WI38 (cell line): ENCODE results near the gene CBFA2T3.

Experiments
- H3K4me3 ChIP-seq: 2 replicates; pipeline ENCODE4 v1.5.1; 2011; ENCODE audit warnings: low read depth, mild to moderate bottlenecking, control low read depth, low read length
- TF ChIP-seq, protein P1 (sequence below): IDR thresholded peaks from 2 replicates; pipeline ENCODE4 v1.5.1; 2012; ENCODE audit warnings: low read depth, mild to moderate bottlenecking, control low read depth, low read length

The CBFA2T3 gene

GRCh38 chr16:88938119-88938776 lies 38.8 kb downstream of the CBFA2T3 start:
- no peak overlapping the region for H3K4me3 ChIP-seq

DNA sequence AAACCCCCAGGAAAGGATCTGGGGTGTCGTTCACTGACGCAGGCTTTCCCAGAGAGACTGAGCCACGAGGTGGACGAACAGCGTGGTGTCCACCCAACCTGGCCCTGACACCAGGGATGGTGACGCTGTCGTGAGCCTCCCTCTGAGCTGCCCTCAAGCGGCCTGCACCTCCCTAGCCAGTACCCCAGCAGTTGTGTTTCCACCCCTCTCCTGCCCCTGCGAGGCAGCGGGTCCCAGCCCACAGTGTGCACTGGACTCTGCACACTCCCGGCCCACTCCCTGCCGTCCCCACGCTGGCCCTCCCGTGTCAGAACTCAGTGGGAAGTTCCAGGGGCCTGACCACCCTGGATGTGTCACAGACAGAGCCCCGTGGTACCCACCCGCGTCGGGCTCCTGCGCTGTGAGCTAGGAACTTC lies 39.8 kb downstream of the CBFA2T3 start:
- no peak overlapping the region for H3K4me3 ChIP-seq
- TF ChIP-seq, protein P1, sequence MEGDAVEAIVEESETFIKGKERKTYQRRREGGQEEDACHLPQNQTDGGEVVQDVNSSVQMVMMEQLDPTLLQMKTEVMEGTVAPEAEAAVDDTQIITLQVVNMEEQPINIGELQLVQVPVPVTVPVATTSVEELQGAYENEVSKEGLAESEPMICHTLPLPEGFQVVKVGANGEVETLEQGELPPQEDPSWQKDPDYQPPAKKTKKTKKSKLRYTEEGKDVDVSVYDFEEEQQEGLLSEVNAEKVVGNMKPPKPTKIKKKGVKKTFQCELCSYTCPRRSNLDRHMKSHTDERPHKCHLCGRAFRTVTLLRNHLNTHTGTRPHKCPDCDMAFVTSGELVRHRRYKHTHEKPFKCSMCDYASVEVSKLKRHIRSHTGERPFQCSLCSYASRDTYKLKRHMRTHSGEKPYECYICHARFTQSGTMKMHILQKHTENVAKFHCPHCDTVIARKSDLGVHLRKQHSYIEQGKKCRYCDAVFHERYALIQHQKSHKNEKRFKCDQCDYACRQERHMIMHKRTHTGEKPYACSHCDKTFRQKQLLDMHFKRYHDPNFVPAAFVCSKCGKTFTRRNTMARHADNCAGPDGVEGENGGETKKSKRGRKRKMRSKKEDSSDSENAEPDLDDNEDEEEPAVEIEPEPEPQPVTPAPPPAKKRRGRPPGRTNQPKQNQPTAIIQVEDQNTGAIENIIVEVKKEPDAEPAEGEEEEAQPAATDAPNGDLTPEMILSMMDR = no peak

More at GRCh38 chr16:88938119-88938776, 38.8 kb downstream of the CBFA2T3 start:
- TF ChIP-seq, protein P1 = no peak

GRCh38 chr16:88936556-88937205 lies 40.3 kb downstream of the CBFA2T3 start:
- TF ChIP-seq, protein P1 = no peak
- H3K4me3 ChIP-seq = no peak overlapping the region

GRCh38 chr16:88936008-88936555 lies 40.9 kb downstream of the CBFA2T3 start:
- TF ChIP-seq, protein P1 = no peak
- H3K4me3 ChIP-seq = no peak overlapping the region

DNA sequence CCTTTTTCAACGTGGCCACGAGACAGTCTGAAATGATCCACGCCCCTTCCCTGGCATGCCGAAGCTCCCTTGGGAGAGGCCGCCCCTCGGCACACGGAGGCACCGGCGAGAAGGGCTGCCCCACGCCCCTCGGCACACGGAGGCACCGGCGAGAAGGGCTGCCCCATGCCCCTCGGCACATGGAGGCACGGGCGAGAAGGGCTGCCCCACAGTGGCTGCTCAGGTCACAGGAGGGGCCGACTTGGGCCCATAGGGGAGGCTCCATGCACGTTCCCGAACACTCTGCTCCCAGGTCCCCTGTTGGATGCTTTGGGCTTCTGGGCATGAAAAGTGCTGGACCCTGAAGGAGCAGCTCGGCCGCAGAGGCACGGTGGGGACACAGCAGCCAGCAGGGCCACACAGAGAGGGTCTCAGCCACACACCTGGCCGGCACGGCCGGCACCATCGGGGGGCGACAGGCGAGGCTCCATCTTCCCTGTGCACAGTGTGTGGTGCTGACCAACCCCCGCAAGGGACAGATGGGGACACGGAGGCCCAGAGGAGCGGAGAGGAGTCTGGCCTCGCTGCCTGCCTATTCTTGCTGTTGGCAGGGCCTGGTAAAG lies 42.8 kb downstream of the CBFA2T3 start:
- H3K4me3 ChIP-seq = no peak overlapping the region
- TF ChIP-seq, protein P1 = no peak

DNA sequence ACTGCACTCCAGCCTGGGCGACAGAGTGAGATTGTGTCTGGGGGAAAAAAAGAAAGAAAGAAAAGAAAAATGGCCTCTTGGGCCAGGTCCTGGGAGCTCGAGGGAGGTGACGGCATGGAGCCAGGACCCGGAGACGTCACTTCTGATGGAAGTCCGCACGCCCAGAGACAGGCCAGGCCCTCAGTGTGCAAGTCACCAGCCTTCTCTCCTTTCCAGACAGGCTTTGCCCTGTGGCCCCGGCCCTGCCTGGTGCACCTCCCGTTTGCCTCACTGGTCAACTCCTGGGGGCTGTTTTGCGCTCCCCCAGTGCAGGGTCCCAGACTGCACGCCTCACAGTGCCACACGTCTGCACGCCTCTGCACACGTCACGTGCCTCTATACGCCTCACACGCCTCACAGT lies 44.1 kb downstream of the CBFA2T3 start:
- no peak overlapping the region for H3K4me3 ChIP-seq
- TF ChIP-seq, protein P1 = no peak

- TF ChIP-seq, protein P1 = no peak
- no peak overlapping the region for H3K4me3 ChIP-seq
Observed at GRCh38 chr16:88931936-88932335, 45.1 kb downstream of the CBFA2T3 start.
